Heart left ventricle (tissue), 16 donors: Measurements from ENCODE around the gene KRT74. TPM values are rescaled to one million over a fixed set of nuclear protein-coding genes. Genes with fewer than 3 reads are reported as not detected.
A peak's percentile ranks its signal among the peaks of the same experiment; 100 is the strongest.

Source experiments
- ATAC-seq, 4 donors: fragments of 200-7000 bp; cut with Tn5 transposase; one replicate each; pipeline ENCODE4 v1.9.1; 2020 to 2022; ENCODE audit warnings: moderate library complexity in 4 of 4, mild to moderate bottlenecking in 3 of 4, moderate number of reproducible peaks in 1 of 4
- DNase-seq, 5 donors: peaks; one replicate each; pipeline ENCODE4 v3.0.0-alpha.2; 2020
- H3K27ac ChIP-seq, 12 donors: fragments of 200-600 bp; sonication (generic) in 4 of 12; one replicate each; pipeline versions ENCODE4 v1.5.0 to v1.8.0; 2016 to 2022; ENCODE audit warnings: mild to moderate bottlenecking in 2 of 12
- H3K27me3 ChIP-seq, 9 donors: fragments of 200-600 bp; sonication (generic) in 2 of 9; one replicate each; pipeline versions ENCODE4 v1.5.1 to v1.8.0; 2016 to 2022; ENCODE audit warnings: mild to moderate bottlenecking in 3 of 9
- H3K36me3 ChIP-seq, 9 donors: fragments of 200-600 bp; sonication (generic) in 2 of 9; one replicate each; pipeline versions ENCODE4 v1.5.0 to v1.8.0; 2018 to 2022; ENCODE audit warnings: mild to moderate bottlenecking in 2 of 9
- H3K4me1 ChIP-seq, 12 donors: fragments of 200-600 bp; sonication (generic) in 4 of 12; one replicate each; pipeline versions ENCODE4 v1.5.0 to v1.8.0; 2016 to 2022; ENCODE audit warnings: mild to moderate bottlenecking in 3 of 12
- H3K4me3 ChIP-seq, 12 donors: fragments of 200-600 bp; sonication (generic) in 4 of 12; one replicate each; pipeline versions ENCODE4 v1.5.0 to v1.8.0; 2017 to 2022; ENCODE audit warnings: mild to moderate bottlenecking in 9 of 12, moderate library complexity in 4 of 12
- H3K9me3 ChIP-seq, 12 donors: fragments of 200-600 bp; sonication (generic) in 4 of 12; one replicate each; pipeline versions ENCODE4 v1.5.0 to v1.8.0; 2016 to 2022; ENCODE audit warnings: mild to moderate bottlenecking in 1 of 12
- POLR2A ChIP-seq, 2 donors: fragments of 450-650 bp; IDR thresholded peaks; one replicate each; pipeline ENCODE4 v1.6.1; 2017; ENCODE audit warnings: antibody characterized with exemption in 2 of 2, mild to moderate bottlenecking in 2 of 2, moderate library complexity in 2 of 2
- WGBS, 4 donors: extraction: QIAGEN DNeasy Blood & Tissue Kit in 2 of 4; methylation state at CpG; one replicate each; pipeline versions ENCODE4 v1.1.5 to v1.1.7; 2013 to 2018; 5-methylcytosine and 5-hydroxymethylcytosine counted together
- intact Hi-C, 10 donors: fragments of 100-400 bp; cut with DNase I; formaldehyde crosslinking; loops; one replicate each; pipeline versions ENCODE4 v1.11.1 to v1.14.2; 2022
- polyA plus RNA-seq, 2 donors: library from polyadenylated mRNA; stranded (reverse); fragments of 200-250 nt; gene quantifications; one replicate each; pipeline ENCODE4 v1.2.3, GENCODE V29; 2013
- total RNA-seq, 9 donors: library from RNA; depleted of rRNA in 2 of 9; stranded (reverse); fragments of >200 nt in 2 of 9; fragmentation: NEBNext Ultra II Directional in 3 of 9; extraction: Animal tissue kit (Norgen Biotek cat#: 25700) in 3 of 9; gene quantifications; one replicate each; pipeline versions ENCODE4 v1.1.0 to v1.2.4, GENCODE V29; 2016 to 2023
- TF ChIP-seq, protein P1 (sequence below), 12 donors: fragments of 200-600 bp; sonication (generic) in 4 of 12; IDR thresholded peaks; one replicate each; pipeline versions ENCODE4 v1.5.0 to v1.8.0; 2018 to 2022; ENCODE audit warnings: antibody characterized with exemption in 12 of 12, mild to moderate bottlenecking in 5 of 12
- donor health status: ischemic (EF 13 %, LVEDD 7.1; RV severe dilation, severe dysfunction).
- donor health status: healthy with polysubstance abuse.
- donor health status: DM: no; HTN: yes; CAD: no.
- donor health status: DM: no; HTN: no; CAD: no.
- donor health status: ischemic (EF 25% LVEDD 6.9; RV normal size, moderate dysfunction).
- donor health status: ischemic (EF 25% LVEDD 5.7; RV mildly dilated, moderate dysfunction).
- donor health status: healthy.
- donor health status: DM: yes; HTN: yes; CAD: no.
- donor health status: ischemic (EF 35%, LVEDD 5.7; RV mildly dilated, moderate dysfunction).
- donor health status: nonischemic (EF 11% LVEDD 7.7; RV severe dilation, severe dysfunction).
- donor health status: DM: yes; HTN: yes; CAD: no.
- donor health status: PGD.
- donor health status: ischemic (EF 29% LVEDD 5.4; RV normal size, mild dysfunction).
- donor health status: nonischemic (EF 23%, LVEDD 6.1; RV moderate dilation, normal function).

The KRT74 gene
- total and polyA plus RNA-seq, 11 donors, result not detected

GRCh38 chr12:52617403-52617785, 43.8 kb upstream of the KRT74 start:
- no peak overlapping the region for H3K27ac ChIP-seq
- WGBS, 4 donors, result 75 to 87% (median 77%) methylated on average over 6 to 7 of the region's 7 CpGs
- intact Hi-C loops, result no loop called here
- TF ChIP-seq POLR2A (IDR thresholded peaks at IDR 0.05), result no peak
- TF ChIP-seq, protein P1, sequence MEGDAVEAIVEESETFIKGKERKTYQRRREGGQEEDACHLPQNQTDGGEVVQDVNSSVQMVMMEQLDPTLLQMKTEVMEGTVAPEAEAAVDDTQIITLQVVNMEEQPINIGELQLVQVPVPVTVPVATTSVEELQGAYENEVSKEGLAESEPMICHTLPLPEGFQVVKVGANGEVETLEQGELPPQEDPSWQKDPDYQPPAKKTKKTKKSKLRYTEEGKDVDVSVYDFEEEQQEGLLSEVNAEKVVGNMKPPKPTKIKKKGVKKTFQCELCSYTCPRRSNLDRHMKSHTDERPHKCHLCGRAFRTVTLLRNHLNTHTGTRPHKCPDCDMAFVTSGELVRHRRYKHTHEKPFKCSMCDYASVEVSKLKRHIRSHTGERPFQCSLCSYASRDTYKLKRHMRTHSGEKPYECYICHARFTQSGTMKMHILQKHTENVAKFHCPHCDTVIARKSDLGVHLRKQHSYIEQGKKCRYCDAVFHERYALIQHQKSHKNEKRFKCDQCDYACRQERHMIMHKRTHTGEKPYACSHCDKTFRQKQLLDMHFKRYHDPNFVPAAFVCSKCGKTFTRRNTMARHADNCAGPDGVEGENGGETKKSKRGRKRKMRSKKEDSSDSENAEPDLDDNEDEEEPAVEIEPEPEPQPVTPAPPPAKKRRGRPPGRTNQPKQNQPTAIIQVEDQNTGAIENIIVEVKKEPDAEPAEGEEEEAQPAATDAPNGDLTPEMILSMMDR (IDR thresholded peaks at IDR 0.05), result no peak
- H3K4me1 ChIP-seq, result no peaks in the 10 kb centered on the region
- DNase-seq, result no peak
- peaks cover 0 to 21% (median 0%) of the 10 kb centered on the region in 9 donors for H3K27me3 ChIP-seq
- H3K36me3 ChIP-seq, result no peaks in the 10 kb centered on the region
- H3K9me3 ChIP-seq, result no peaks in the 10 kb centered on the region
- H3K4me3 ChIP-seq, result no peak overlapping the region
- ATAC-seq, result no peak

DNA sequence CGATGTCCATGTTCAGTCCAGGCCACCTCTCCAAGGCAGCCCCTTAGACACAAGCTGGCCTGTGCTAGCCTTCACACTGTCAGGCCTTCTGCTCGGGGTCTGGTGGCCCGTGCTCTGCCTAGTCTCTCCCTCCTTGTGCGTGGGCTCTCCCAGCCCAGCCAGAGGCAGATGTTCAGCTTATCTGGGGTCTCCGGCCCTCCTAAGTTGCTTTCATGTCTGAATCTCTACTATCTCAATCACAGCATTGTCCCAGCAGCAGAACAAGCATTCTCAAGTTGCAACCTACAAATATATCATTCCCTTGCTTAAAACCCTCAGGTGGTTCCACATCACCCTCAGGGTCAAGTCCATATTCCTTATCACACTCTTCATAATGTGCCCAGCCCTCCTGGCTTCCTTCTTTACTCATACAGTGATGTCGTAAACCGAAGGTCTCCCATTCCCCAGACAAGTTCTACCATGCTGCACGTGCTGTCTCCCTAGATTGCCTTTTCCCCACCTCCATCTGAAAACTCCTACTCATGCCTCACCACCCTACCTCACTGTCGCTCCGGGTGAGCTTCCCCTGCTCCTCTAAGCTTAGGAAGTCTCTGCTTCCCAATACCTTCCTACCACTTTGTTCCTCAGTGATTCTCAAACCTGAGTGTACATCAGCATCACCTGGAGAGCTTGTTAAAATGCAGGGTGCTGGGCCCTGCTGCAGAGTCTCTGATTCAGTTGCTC, 43.2 kb upstream of the KRT74 start:
- Histone ChIP-seq H3K27ac (no peak overlapping the region), H3K27me3 (peaks cover 0 to 26% (median 0%) of the 10 kb centered on the region in 9 donors), H3K4me1 (no peaks in the 10 kb centered on the region), H3K9me3 (no peaks in the 10 kb centered on the region), H3K4me3 (no peak overlapping the region), H3K36me3 (no peaks in the 10 kb centered on the region)
- 73 to 82% (median 81%) methylated on average over 10 of the region's 10 CpGs for WGBS, 4 donors
- DNase-seq (no peak), ATAC-seq (no peak)
- TF ChIP-seq, protein P1 (IDR thresholded peaks at IDR 0.05), result no peak
- no peak for TF ChIP-seq POLR2A (IDR thresholded peaks at IDR 0.05)
- intact Hi-C loops, result no loop called here

DNA sequence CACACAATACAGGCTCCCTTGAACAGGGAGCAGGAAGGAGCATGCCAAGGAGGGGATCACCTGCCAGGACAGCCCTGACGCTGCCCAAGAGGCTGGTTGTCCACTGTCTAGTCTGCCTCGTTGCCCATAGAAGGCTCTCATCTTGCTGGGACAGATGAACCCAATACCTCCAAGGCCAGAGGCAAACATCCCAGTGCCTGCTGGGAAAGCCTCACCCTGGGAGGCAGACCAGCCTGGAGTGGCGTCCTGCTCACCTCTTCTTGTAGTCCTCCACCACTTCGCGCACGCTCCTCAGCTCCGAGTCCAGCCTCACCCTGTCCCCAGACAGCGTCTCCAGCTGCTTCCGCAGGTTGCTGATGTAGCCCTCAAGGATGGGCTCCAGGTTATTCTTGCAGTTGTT, 42.3 kb upstream of the KRT74 start:
- TF ChIP-seq, protein P1 (IDR thresholded peaks at IDR 0.05), result no peak
- no peak for TF ChIP-seq POLR2A (IDR thresholded peaks at IDR 0.05)
- no peaks in the 10 kb centered on the region for H3K36me3 ChIP-seq
- intact Hi-C loops, result no loop called here
- H3K9me3 ChIP-seq, result no peaks in the 10 kb centered on the region
- 86 to 93% (median 89%) methylated on average over 9 of the region's 9 CpGs for WGBS, 4 donors
- H3K27ac ChIP-seq, result no peak overlapping the region
- no peak overlapping the region for H3K4me3 ChIP-seq
- H3K4me1 ChIP-seq, result no peaks in the 10 kb centered on the region
- DNase-seq (no peak), ATAC-seq (peak in 1 of 4 donors; percentile 18)
- H3K27me3 ChIP-seq, result peaks cover 0 to 34% (median under 1%) of the 10 kb centered on the region in 9 donors

DNA sequence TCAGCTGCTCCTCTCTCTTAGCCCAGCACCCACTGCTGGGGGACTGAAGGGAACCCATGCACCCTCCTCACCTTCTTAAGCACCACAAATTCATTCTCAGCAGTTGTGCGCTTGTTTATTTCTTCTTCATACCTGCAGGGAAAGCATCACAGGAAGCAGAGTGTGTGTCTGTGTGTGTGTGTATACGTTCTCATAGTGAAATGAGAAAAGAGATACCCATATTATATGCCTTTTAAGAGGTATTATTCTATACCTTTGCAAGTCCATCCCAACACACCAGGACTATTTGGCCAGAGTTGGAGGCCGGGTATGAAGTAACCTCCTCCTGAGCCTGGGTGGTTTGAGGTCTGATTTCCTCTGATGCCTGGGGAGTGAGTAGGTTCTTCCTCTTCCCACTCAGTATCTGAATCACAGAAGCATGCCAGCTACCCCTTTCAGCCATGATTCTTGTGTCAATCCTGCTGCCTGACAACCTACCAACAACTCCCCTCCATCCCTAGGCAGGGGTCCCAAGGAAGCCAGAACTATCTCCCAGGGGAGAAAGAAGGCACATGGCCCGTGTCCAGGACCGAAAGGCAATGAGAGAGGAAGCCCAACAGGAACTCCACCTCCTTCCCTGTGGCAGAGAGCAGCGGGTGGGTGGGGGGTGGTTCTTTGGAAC, 41.7 kb upstream of the KRT74 start:
- TF ChIP-seq POLR2A (IDR thresholded peaks at IDR 0.05), result no peak
- TF ChIP-seq, protein P1 (IDR thresholded peaks at IDR 0.05), result no peak
- Histone ChIP-seq H3K4me3 (no peak overlapping the region), H3K27me3 (peaks cover 0 to 39% (median 5%) of the 10 kb centered on the region in 9 donors), H3K4me1 (no peaks in the 10 kb centered on the region), H3K9me3 (no peaks in the 10 kb centered on the region), H3K36me3 (no peaks in the 10 kb centered on the region), H3K27ac (no peak overlapping the region)
- intact Hi-C loops, result no loop called here
- no peak for DNase-seq
- 52 to 68% (median 55%) methylated on average over 6 of the region's 6 CpGs for WGBS, 4 donors
- no peak for ATAC-seq
